Small intestine (tissue), 16 donors: ENCODE data around the gene LSM4. TPM values are rescaled to one million over a fixed set of nuclear protein-coding genes. Genes with fewer than 3 reads are reported as not detected.
"Not testable (repeated sequence)": the region's sequence is repeated elsewhere in the genome, so short reads cannot be mapped to it uniquely, and the experiment has no call there.

ENCODE experiments used
- DNase-seq, 2 donors: peaks; one replicate each; pipeline versions ENCODE4 v3.0.0 to v3.0.0-alpha.2; 2013
- FAIRE-seq: peaks from 2 replicates; lab custom pipeline; 2012; peaks lifted over from hg19 to GRCh38; lab: Jason Lieb, UNC
- H3K27ac ChIP-seq, 3 donors: one replicate each; pipeline ENCODE4 v1.5.1; 2013; ENCODE audit warnings: low read length in 2 of 3, mild to moderate bottlenecking in 2 of 3, control low read depth in 1 of 3, inconsistent platforms in 1 of 3, low read depth in 1 of 3, moderate library complexity in 1 of 3
- H3K27me3 ChIP-seq, 3 donors: one replicate each; pipeline ENCODE4 v1.6.1; 2013; ENCODE audit warnings: low read length in 3 of 3, inconsistent platforms in 1 of 3; ENCODE audit not compliant: control insufficient read depth in 3 of 3, insufficient read depth in 3 of 3
- H3K36me3 ChIP-seq, 3 donors: one replicate each; pipeline ENCODE4 v1.6.1; 2013; ENCODE audit warnings: low read length in 3 of 3, inconsistent platforms in 1 of 3, low read depth in 1 of 3, mild to moderate bottlenecking in 1 of 3, moderate library complexity in 1 of 3; ENCODE audit not compliant: control insufficient read depth in 3 of 3, insufficient read depth in 2 of 3
- H3K4me1 ChIP-seq, 3 donors: one replicate each; pipeline ENCODE4 v1.6.1; 2013; ENCODE audit warnings: low read length in 2 of 3, inconsistent platforms in 1 of 3, low read depth in 1 of 3, mild to moderate bottlenecking in 1 of 3, moderate library complexity in 1 of 3; ENCODE audit not compliant: control insufficient read depth in 3 of 3, insufficient read depth in 2 of 3
- H3K4me3 ChIP-seq, 3 donors: one replicate each; pipeline ENCODE4 v1.5.1; 2013; ENCODE audit warnings: low read length in 3 of 3, control low read depth in 1 of 3, inconsistent platforms in 1 of 3, low read depth in 1 of 3, mild to moderate bottlenecking in 1 of 3, moderate library complexity in 1 of 3
- H3K9me3 ChIP-seq, 2 donors: one replicate each; pipeline ENCODE4 v1.6.1; 2013; ENCODE audit warnings: low read depth in 1 of 2, low read length in 1 of 2; ENCODE audit not compliant: control insufficient read depth in 2 of 2, insufficient read depth in 1 of 2
- WGBS, 3 donors: extraction: QIAGEN DNeasy Blood & Tissue Kit; methylation state at CpG; one replicate each; pipeline ENCODE4 v1.1.7; 2013; 5-methylcytosine and 5-hydroxymethylcytosine counted together
- long read RNA-seq, 10 donors: transcript quantifications; one replicate each; lab custom pipeline, GENCODE V29; 2026
- polyA plus RNA-seq, 4 donors: library from polyadenylated mRNA; stranded (reverse) in 3 of 4; unstranded in 1 of 4; fragments of 200-250 nt in 3 of 4; fragments of 120-200 nt in 1 of 4; gene quantifications; one replicate each; pipeline versions ENCODE4 v1.2.1 to v1.2.3, GENCODE V29; 2013
- donor health status: healthy with polysubstance abuse.
- donor health status: control.
- donor health status: control.
- donor health status: Bipolar disorder and iron deficiency.
- donor health status: healthy.

Gene LSM4
- polyA plus RNA-seq, result 100 to 1,000 TPM; 102 to 269 (median 186) TPM
- long read RNA-seq, donor 1, result 0 reads
- long read RNA-seq, donor 2, transcript LSM4-203 (5 exons, 1,908 nt), result major isoform, 30 of 30 reads
- long read RNA-seq, donor 2, partial matches to known transcripts, result 0 of 30 reads
- long read RNA-seq, donor 2, other reads (novel, unspliced or antisense), result 0 of 30 reads
- long read RNA-seq, donor 3, transcript LSM4-203 (5 exons, 1,908 nt), result major isoform, 51 of 64 reads
- long read RNA-seq, donor 3, partial matches to known transcripts, result 11 of 64 reads
- long read RNA-seq, donor 3, other reads (novel, unspliced or antisense), result 0 of 64 reads
- long read RNA-seq, donor 4, result 0 reads
- long read RNA-seq, donor 5, transcript LSM4-203 (5 exons, 1,908 nt), result major isoform, 14 of 59 reads
- long read RNA-seq, donor 5, partial matches to known transcripts, result 44 of 59 reads
- long read RNA-seq, donor 5, other reads (novel, unspliced or antisense), result 0 of 59 reads
- long read RNA-seq, donor 6, transcript LSM4-203 (5 exons, 1,908 nt), result major isoform, 31 of 102 reads
- long read RNA-seq, donor 6, partial matches to known transcripts, result 68 of 102 reads
- long read RNA-seq, donor 6, other reads (novel, unspliced or antisense), result 0 of 102 reads
- long read RNA-seq, donor 7, transcript LSM4-203 (5 exons, 1,908 nt), result major isoform, 100 of 107 reads
- long read RNA-seq, donor 7, partial matches to known transcripts, result 6 of 107 reads
- long read RNA-seq, donor 7, other reads (novel, unspliced or antisense), result 0 of 107 reads
- long read RNA-seq, donor 8, transcript LSM4-203 (5 exons, 1,908 nt), result major isoform, 11 of 11 reads
- long read RNA-seq, donor 8, partial matches to known transcripts, result 0 of 11 reads
- long read RNA-seq, donor 8, other reads (novel, unspliced or antisense), result 0 of 11 reads
- long read RNA-seq, donor 9, transcript LSM4-203 (5 exons, 1,908 nt), result major isoform, 12 of 12 reads
- long read RNA-seq, donor 9, partial matches to known transcripts, result 0 of 12 reads
- long read RNA-seq, donor 9, other reads (novel, unspliced or antisense), result 0 of 12 reads
- long read RNA-seq, donor 10, transcript LSM4-203 (5 exons, 1,908 nt), result major isoform, 60 of 132 reads
- long read RNA-seq, donor 10, partial matches to known transcripts, result 64 of 132 reads
- long read RNA-seq, donor 10, other reads (novel, unspliced or antisense), result 6 of 132 reads

DNA sequence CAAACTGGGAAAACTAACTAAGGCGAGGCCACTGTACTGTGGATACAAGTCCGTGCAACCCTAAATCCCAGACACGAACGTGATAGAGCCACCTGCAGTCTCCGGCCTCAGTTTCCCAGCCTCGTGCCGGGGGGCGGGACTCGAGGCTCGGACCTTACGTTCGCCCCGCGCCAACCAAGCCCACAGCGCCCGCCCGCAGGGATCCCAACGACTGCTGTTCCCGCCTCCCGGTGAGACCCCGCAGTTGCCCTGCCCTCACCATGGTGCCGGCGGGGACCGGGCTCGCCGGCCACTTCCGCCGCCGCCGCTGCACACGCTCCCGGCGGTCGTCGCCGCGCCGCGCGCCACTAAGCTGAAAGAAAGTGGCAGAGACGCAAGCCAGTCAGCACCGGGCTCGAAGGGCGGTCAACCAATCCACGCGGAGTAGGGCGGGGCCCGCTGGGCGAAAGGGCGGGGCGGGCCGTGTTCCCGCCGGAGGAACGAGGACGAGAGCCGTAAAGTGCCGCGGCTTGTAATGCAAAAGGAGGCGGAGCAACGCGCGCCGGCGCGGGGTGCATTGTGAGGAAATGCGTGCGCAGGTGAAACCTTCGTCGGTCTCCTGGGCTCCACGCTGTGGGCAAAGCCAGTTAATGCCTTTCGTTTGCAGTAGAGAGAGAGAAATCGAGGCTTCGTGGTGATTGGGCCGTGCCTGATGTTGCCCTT, at the start of gene LSM4:
LSM4 (minus strand) TSS at position 318 of the 702 bp plus-strand sequence; CDS start at position 262, 56 bp downstream.
- H3K9me3 ChIP-seq, result no peaks in the 10 kb centered on the region
- H3K4me3 ChIP-seq, result peak within 1 kb of the TSS; percentile 64 to 91 (median 82)
- peak within 1 kb of the TSS; percentile 95 to 98 (median 95) for H3K27ac ChIP-seq
- H3K36me3 ChIP-seq, result peaks cover 0 to 14% (median 0%) of the 10 kb centered on the region in 3 donors
- WGBS, 3 donors, result 0 to 1% (median 1%) methylated on average over 71 to 75 of the region's 75 CpGs
- peaks cover 6 to 56% (median 10%) of the 10 kb centered on the region in 3 donors for H3K4me1 ChIP-seq
- no peaks in the 10 kb centered on the region for H3K27me3 ChIP-seq
- FAIRE-seq, result no peak
- peak; percentile 99 for DNase-seq

DNA sequence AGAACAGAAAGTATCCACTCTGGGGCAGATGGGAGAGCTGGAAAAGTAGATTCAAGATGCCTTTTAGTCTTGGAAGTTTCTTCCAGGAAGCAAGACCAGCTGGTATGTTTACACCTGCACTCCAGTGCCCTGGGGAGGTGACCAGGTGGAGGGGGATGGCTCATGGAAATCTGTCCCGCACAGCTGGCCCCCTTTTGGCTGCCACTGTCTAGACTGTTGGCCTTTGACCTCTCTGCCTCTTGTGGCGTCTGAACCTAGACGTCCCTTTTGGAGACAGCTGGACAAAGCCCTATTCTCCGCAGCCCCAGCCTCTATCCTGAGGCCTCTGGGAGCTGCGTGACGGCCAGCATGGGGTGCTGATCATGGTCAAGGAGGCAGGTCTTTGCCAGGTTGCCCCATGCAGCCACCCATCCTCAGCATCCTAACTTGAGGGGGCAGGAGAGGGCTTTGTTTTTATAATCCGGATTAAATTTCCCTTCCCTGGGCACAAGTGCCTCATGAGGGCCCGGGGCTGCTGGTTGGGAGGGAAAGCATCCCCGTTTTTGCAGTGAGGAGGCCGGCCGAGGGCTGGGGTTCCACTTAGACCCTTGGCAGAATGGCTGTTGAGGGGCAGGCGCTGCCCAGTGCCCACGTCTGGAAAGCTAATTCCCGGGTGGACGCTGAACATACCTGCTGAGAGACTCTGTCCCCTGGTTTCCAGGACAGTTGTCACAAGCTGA, 45.8 kb upstream of the LSM4 start:
- no peak for DNase-seq
- Histone ChIP-seq H3K27me3 (no peaks in the 10 kb centered on the region), H3K4me1 (peaks cover 0 to 42% (median 8%) of the 10 kb centered on the region in 3 donors), H3K36me3 (peaks cover 4 to 60% (median 5%) of the 10 kb centered on the region in 3 donors), H3K27ac (peak overlapping the region in 1 of 3 donors; percentile 40), H3K9me3 (no peaks in the 10 kb centered on the region), H3K4me3 (no peak overlapping the region)
- FAIRE-seq, result no peak
- 63 to 77% (median 68%) methylated on average over 15 of the region's 15 CpGs for WGBS, 3 donors

DNA sequence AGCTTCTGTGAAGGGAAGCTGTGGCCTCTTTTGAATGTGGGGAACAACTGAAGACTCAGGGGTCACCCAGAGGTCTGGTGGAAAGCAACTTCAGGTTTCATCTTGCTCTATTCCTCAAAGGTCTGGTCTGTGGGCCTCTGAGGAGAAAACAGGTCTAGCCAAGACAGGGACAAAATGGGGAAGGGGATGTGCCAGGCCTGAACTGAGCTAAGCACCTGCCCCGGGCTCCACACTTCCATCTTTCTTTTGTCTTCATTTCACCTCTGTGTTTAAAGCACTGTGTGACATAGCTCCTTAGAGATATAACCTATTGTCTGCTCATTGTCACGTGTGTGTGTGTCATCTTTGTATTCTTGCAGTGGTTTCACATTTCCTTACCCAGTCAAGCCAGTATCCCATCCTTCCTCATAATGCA, 43.2 kb upstream of the LSM4 start:
- H3K27me3 ChIP-seq, result no peaks in the 10 kb centered on the region
- H3K4me1 ChIP-seq, result peaks cover 0 to 32% (median 4%) of the 10 kb centered on the region in 3 donors
- peaks cover 5 to 83% (median 15%) of the 10 kb centered on the region in 3 donors for H3K36me3 ChIP-seq
- H3K9me3 ChIP-seq, result no peaks in the 10 kb centered on the region
- 90 to 91% (median 90%) methylated on average over 2 of the region's 2 CpGs for WGBS, 3 donors
- FAIRE-seq (no peak), DNase-seq (no peak)
- H3K27ac ChIP-seq, result peak overlapping the region; percentile 21 to 95 (median 92)
- no peak overlapping the region for H3K4me3 ChIP-seq

- no peaks in the 10 kb centered on the region for H3K9me3 ChIP-seq
- peak overlapping the region; percentile 89 to 95 (median 92) for H3K27ac ChIP-seq
- 3 to 20% (median 20%) methylated on average over 15 of the region's 15 CpGs for WGBS, 3 donors
- no peaks in the 10 kb centered on the region for H3K27me3 ChIP-seq
- peaks cover 0 to 32% (median 4%) of the 10 kb centered on the region in 3 donors for H3K4me1 ChIP-seq
- H3K36me3 ChIP-seq, result peaks cover 5 to 90% (median 15%) of the 10 kb centered on the region in 3 donors
- no peak overlapping the region for H3K4me3 ChIP-seq
- peak; percentile 96 for DNase-seq
- FAIRE-seq, result no peak
Measured at GRCh38 chr19:18364826-18365528, 42.1 kb upstream of the LSM4 start.

- not testable (repeated sequence) for DNase-seq, H3K9me3 ChIP-seq, H3K4me3 ChIP-seq, FAIRE-seq, H3K27me3 ChIP-seq
- WGBS, 3 donors, result 25 to 44% (median 43%) methylated on average over 11 of the region's 11 CpGs
- Histone ChIP-seq H3K36me3 (peaks cover 9 to 90% (median 15%) of the 10 kb centered on the region in 3 donors), H3K27ac (peak overlapping the region; percentile 89 to 95 (median 92)), H3K4me1 (peaks cover 0 to 32% (median 4%) of the 10 kb centered on the region in 3 donors)
Measured at GRCh38 chr19:18364277-18364825, 41.5 kb upstream of the LSM4 start.

GRCh38 chr19:18363787-18364186, 40.9 kb upstream of the LSM4 start:
- Histone ChIP-seq H3K36me3 (peaks cover 9 to 90% (median 15%) of the 10 kb centered on the region in 3 donors), H3K27me3 (no peaks in the 10 kb centered on the region), H3K4me3 (no peak overlapping the region), H3K4me1 (peaks cover 0 to 30% (median 4%) of the 10 kb centered on the region in 3 donors), H3K9me3 (no peaks in the 10 kb centered on the region), H3K27ac (peak overlapping the region; percentile 37 to 92 (median 52))
- WGBS, 3 donors, result 60 to 75% (median 74%) methylated on average over 6 of the region's 6 CpGs
- FAIRE-seq (no peak), DNase-seq (no peak)
